ENCODE results near the gene PCIF1.
A peak's percentile ranks its signal among the peaks of the same experiment; 100 is the strongest.
"Not testable (repeated sequence)": the region's sequence is repeated elsewhere in the genome, so short reads cannot be mapped to it uniquely, and the experiment has no call there.

The PCIF1 gene

GRCh38 chr20:45921337-45922189, 12.9 kb upstream of the PCIF1 start:
- DNase-seq (ENCODE audit: low read depth in 2 of 2, low spot score in 1 of 2): no peak

DNA sequence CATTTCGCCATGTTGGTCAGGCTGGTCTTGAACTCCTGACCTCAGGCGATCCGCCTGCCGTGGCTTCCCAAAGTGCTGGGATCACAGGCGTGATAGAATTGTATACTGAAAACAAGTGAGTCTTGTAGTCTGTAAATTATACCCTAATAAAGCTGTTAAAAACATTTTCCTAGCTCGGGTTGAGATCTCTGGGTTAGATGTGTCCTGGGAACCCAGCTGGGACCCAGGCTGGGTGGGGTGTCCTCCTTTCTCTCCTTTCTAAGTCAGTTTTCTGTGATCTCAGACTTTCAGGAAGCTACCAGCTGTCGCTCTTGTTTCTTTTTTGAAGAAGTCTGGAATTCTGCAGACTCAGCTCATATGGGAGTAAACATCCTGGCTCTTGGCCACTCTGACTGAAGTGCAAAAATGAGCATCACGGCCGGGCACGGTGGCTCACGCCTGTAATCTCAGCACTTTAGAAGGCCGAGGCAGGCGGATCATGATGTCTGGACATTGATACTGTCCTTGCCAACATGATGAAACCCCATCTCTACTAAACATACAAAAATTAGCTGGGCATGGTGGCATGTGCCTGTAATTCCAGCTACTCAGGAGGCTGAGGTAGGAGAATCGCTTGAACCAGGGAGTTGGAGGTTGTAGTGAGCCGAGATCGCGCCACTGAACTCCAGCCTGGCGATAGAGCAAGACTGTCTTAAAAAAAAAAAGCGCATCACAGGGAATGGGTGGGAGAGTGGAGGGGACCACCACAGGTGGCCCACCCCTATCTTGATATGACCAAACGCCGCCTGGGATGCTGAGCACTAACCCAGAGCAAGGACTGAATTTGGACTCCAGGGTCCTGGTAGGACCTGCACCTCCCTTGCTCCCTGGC, 9.9 kb upstream of the PCIF1 start:
- DNase-seq (ENCODE audit: low read depth in 2 of 2, low spot score in 1 of 2): no peak

DNA sequence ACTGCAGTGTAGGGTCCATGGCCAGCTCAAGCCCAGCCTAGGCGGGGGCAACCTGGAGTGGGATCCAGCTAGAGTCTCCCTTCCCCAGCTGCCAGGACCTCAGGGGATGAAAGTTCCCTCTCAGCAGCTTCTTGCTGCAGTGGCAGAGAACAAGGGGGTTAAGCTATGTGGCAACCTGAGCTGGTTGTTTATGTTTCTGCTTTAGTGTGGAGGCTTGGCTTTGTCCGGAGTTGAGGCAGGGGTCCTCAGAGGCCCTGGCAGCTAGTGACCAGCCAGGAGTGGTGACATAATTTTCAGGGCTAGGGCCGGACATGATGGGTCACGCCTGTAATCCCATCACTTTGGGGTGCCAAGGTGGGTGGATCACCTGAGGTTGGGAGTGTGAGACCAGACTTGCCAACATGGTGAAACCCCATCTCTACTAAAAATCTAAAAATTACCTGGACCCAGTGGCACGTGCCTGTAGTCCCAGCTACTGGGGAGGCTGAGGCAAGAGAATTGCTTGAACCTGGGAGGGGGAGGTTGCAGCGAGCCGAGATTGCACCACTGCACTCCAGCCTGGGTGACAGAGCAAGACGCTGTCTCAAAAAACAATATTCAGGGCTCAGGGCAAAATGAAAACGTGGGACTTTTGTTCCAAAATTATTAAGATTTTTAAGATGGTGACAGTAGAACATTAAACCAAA, 8.5 kb upstream of the PCIF1 start:
- no peak for DNase-seq (ENCODE audit: low read depth in 2 of 2, low spot score in 1 of 2)

DNA sequence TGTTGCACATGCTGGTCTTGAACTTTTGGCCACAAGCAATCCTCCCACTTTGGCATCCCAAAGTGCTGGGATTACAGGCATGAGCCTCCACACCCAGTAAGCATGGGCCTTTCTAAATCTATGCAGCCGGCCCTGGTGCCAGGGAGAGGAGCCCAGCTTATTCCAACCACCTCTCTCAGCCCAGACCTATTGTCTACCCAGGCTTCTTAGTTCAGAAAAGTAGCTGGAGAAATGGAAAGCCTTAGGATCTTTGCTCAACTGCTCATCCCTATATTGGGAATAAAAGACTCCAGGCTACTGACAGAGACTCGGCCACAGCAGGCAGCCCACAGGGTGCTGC, 7.8 kb upstream of the PCIF1 start:
- no peak for DNase-seq (ENCODE audit: low read depth in 2 of 2, low spot score in 1 of 2)

- no peak for DNase-seq (ENCODE audit: low read depth in 2 of 2, low spot score in 1 of 2)
Measured at GRCh38 chr20:45927071-45927878, 7.2 kb upstream of the PCIF1 start.

DNA sequence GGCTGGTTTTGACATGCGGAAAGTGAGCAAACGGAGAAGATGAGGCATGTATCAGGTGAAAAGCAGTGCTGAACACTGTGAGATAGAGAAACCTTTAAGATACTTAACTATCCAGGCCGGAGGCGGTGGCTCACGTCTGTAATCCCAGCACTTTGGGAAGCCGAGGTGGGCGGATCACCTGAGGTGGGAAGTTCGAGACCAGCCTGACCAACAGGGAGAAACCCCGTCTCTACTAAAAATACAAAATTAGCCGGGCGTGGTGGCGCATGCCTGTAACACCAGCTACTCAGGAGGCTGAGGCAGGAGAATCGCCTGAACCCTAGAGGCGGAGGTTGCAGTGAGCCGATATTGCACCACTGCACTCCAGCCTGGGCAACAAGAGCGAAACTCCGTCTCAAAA, 2.8 kb upstream of the PCIF1 start:
- not testable (repeated sequence) for DNase-seq (ENCODE audit: low read depth in 2 of 2, low spot score in 1 of 2)

DNA sequence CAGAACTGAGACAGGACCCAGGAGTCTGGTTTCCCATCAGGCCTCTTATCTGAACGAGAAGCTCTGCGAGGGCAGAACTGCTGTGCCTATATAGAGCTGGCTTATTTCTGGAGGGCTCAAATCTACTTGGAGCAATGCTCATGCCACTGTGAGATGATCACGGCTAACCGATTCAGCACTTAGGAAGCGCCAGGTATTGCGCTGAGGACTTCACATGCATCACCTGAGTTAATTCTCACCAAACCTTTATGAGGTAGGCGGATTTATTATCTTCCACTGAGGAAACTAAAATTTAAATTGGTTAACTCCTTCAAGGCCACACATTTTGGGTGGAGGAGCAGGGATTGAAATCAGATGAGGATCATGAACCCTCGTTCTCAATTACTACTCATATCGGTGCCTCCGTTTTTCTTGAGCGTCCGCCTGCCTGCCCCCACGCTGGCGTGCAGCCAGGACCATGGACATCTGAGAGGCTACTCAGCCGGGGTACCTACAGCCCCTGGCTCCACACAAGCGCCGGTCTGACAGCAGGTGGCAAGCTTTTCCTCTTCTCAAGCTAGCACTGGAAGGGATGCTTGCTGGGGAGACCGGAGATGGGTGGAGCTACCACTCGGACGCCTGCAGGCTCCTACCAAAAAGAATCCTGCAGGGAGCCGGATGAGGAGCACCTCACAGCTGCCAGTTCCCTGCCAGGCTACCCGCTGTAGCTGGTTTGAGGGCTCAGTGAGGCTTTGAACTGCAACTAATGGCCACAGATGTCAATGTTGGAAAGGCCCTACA, 1.0 kb upstream of the PCIF1 start:
- DNase-seq (ENCODE audit: low read depth in 2 of 2, low spot score in 1 of 2): peak; percentile 24 to 34

- peak in 1 of 2 donors; percentile 17 for DNase-seq (ENCODE audit: low read depth in 2 of 2, low spot score in 1 of 2)
Measured at GRCh38 chr20:45934046-45934585, 367 bp upstream of the PCIF1 start.

DNA sequence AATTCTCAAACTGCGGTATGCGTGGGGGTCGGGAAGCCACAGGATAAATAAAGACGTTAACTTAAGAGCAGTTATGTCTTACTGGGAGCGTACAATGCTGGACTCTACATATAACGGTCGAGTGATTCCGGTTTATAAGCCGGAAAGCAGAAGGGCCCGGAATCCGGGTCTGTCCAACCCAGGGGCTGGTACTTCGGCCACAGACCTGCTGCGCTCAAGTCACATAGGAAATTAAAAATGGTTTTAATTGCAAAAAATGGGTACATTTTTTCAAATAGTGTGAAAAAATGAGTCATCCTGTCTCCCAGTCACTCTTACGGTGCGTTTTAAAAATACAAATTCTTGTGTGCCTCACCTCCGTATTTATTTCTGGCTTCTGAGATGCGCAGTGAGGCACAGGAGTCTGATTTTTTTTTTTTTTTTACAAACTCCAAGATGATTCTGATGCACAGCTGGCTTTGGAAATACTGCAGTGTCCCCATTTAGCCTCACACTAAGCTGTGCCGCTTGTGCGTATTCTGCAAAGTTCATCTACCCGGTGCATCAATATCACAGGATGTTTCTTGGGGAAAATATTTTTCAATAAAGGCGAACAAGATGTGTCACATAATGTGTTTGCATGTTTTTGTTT, 1.0 kb downstream of the PCIF1 start:
- DNase-seq (ENCODE audit: low read depth in 2 of 2, low spot score in 1 of 2): no peak

GRCh38 chr20:45937765-45938164, 3.3 kb downstream of the PCIF1 start:
- DNase-seq (ENCODE audit: low read depth in 2 of 2, low spot score in 1 of 2): no peak

DNA sequence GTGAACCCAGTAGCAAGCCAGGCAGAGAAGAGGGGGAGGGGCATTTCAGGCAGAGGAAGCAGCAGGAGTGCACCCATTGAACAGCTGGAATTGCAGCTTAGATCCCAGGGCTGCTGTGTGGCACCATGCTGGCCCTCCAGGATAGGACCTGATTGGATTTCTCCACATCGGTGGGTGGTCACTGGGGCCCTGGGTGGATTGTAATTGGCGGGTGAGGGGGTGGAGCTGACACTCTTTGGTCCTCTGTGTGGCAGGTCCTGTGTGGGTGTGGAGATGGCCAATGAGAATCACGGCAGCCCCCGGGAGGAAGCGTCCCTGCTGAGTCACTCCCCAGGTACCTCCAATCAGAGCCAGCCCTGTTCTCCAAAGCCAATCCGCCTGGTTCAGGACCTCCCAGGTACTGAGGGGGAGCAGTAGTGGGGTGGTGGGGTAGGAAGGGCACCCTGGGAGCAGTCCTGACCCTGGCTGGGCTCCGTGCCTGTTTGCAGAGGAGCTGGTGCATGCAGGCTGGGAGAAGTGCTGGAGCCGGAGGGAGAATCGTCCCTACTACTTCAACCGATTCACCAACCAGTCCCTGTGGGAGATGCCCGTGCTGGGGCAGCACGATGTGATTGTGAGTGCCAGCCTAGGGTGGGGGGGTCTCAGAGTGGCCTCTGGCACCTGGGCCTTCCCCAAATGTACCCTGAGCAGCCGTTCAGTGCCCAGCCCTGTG, 4.4 kb downstream of the PCIF1 start:
- DNase-seq (ENCODE audit: low read depth in 2 of 2, low spot score in 1 of 2): no peak

DNA sequence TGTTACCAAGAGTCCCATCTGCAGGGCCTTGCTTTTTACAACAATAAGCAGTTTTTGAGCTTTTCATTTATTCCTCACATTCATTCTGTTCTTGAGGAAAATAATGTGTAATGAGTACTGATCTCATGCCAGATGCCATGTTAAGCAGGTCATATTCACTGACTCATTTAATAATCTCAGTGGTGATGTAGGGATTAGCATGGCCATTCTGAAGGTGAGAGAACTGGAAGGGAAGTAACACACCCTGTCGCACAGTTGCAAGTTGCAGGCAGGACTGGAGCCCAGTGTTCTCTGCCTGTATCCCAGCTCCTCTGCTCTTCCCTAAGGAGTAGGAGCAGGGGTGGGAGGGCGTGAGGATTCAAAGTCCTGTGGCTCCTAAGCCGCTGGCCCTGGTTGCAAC, 5.6 kb downstream of the PCIF1 start:
- no peak for DNase-seq (ENCODE audit: low read depth in 2 of 2, low spot score in 1 of 2)

DNA sequence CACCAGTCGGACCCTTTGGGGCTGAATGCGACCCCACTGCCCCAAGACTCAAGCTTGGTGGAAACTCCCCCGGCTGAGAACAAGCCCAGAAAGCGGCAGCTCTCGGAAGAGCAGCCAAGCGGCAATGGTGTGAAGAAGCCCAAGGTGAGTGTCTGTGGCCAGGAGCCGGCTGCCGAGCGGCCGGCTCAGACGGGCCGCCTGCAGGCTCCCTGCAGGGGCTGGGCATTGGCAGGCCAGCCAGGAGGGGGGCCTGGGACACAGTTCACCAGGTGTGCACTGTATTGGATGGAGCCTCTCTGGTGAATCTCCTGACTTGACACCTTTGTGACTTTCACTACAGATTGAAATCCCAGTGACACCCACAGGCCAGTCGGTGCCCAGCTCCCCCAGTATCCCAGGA, 6.0 kb downstream of the PCIF1 start:
- DNase-seq (ENCODE audit: low read depth in 2 of 2, low spot score in 1 of 2): no peak

GRCh38 chr20:45943613-45944012, 9.1 kb downstream of the PCIF1 start:
- DNase-seq (ENCODE audit: low read depth in 2 of 2, low spot score in 1 of 2): no peak

GRCh38 chr20:45944151-45944964, 9.9 kb downstream of the PCIF1 start:
- DNase-seq (ENCODE audit: low read depth in 2 of 2, low spot score in 1 of 2): no peak

DNA sequence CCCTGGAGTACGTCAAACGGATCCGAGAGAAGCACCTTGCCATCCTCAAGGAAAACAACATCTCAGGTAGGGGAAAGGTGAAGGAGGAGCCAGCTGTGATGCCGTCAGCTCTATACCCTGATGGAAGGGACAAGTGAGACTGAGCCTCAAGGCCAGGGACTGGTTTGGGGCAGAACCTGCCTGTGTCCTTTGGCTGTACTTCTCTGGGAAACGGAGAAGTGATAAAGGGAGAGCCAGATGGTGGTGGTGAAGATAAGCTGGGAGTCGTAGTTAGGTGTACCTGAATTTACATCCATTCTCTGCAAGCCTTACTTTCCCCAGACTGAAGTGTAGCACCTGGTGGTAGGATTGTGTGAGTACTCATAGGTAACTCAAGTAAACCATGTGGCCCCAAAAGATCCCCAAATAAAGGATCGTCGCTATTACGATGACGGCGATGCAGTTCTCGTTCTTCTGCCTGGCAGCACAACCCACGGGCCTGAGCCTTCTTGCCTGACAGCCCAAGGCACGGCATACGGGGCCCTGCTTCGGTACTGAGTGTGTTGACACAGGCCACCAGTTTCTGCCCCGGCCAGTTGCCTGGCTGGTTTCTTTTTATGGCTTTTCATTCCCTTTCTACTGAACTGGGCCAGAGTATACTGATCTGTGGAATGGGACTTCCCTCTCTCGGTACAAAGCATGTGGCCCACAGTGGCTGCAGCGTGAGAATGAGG, 10.6 kb downstream of the PCIF1 start:
- DNase-seq (ENCODE audit: low read depth in 2 of 2, low spot score in 1 of 2): no peak

DNA sequence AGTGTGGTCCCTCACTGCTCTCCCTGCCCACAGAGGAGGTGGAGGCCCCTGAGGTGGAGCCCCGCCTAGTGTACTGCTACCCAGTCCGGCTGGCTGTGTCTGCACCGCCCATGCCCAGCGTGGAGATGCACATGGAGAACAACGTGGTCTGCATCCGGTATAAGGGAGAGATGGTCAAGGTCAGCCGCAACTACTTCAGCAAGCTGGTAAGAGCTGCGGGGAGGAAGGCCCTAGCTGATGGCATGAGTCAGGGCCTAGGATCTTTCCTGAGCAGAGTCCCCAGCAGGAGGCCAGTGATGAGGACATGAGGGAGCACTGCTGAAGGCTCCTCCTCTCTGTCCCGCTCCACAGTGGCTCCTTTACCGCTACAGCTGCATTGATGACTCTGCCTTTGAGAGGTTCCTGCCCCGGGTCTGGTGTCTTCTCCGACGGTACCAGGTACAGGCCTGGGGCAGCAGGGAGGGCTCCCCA, 11.2 kb downstream of the PCIF1 start:
- DNase-seq (ENCODE audit: low read depth in 2 of 2, low spot score in 1 of 2): no peak

Measured in stimulated activated CD8-positive, alpha-beta memory T cell treated with anti-CD3 and anti-CD28 coated beads, Interleukin-4, amount 100 ng/mL, for 1 hour (primary cell).